K562 (cell line): ENCODE data around the gene RERE. TPM values are rescaled to one million over a fixed set of nuclear protein-coding genes. Genes with fewer than 3 reads are reported as not detected.

Experiments used
- ATAC-seq: fragments of 200-7000 bp; cut with Tn5 transposase; 3 replicates; pipeline ENCODE4 v1.9.1; 2020; ENCODE audit warnings: moderate library complexity
- BruUV-seq: library from RNA; stranded (reverse); fragments of 400-500 nt; replicated peaks from 2 replicates; lab custom pipeline; 2021; lab: Mats Ljungman, UMichigan
- CTCF ChIA-PET: fragments of 300-600 bp; formaldehyde crosslinking; extraction: SDS; loops from one replicate; lab custom pipeline; 2021; ENCODE audit warnings: low intra/inter-chr PET ratio; lab: Yijun Ruan, JAX
- POLR2A ChIA-PET: fragments of 300-600, 350-650 bp; sonication (Branson Sonifier 250); formaldehyde crosslinking; extraction: SDS; loops from one replicate; lab custom pipeline; 2021; ENCODE audit warnings: antibody characterized with exemption, inconsistent platforms; lab: Yijun Ruan, JAX
- DNase-seq, 4 experiments: peaks; one replicate each; pipeline versions ENCODE4 v3.0.0 to v3.0.0-alpha.2; 2011 to 2018; ENCODE audit warnings: low spot score in 3 of 4, mixed read lengths in 3 of 4; ENCODE audit errors: extremely low read depth in 1 of 4
- FAIRE-seq: peaks from 2 replicates; lab custom pipeline; 2011; peaks lifted over from hg19 to GRCh38; lab: Jason Lieb, UNC
- H2AFZ ChIP-seq: 2 replicates; pipeline ENCODE4 v1.6.0; 2011; ENCODE audit warnings: low read depth, low read length, control low read depth, inconsistent platforms
- H3K27ac ChIP-seq: fragments of 200-600 bp; 3 replicates; pipeline ENCODE4 v1.8.0; 2011; ENCODE audit warnings: low read depth, mild to moderate bottlenecking, control low read depth, inconsistent platforms, low read length, moderate library complexity, mixed read lengths; ENCODE audit errors: extremely low read depth
- H3K27me3 ChIP-seq, 2 experiments: fragments of 300-600 bp in 1 of 2; 2 replicates in 1 of 2; 3 replicates in 1 of 2; pipeline versions ENCODE4 v1.6.0 to v1.8.0; 2011; ENCODE audit warnings: inconsistent platforms in 2 of 2, low read length in 2 of 2, mild to moderate bottlenecking in 1 of 2, mixed read lengths in 1 of 2, moderate library complexity in 1 of 2; ENCODE audit not compliant: control insufficient read depth in 2 of 2, insufficient read depth in 2 of 2
- H3K36me3 ChIP-seq: fragments of 300-600 bp; 3 replicates; pipeline ENCODE4 v1.8.0; 2011; ENCODE audit warnings: mild to moderate bottlenecking, low read length, inconsistent platforms; ENCODE audit not compliant: control insufficient read depth, insufficient read depth
- H3K4me1 ChIP-seq, 2 experiments: fragments of 200-600 bp in 1 of 2; replicated peaks in 1 of 2; 2 replicates in 1 of 2; 3 replicates in 1 of 2; pipeline versions ENCODE4 v1.5.1 to v1.8.0; 2011; ENCODE audit warnings: inconsistent platforms in 2 of 2, low read length in 2 of 2, mild to moderate bottlenecking in 1 of 2, mixed read lengths in 1 of 2, moderate library complexity in 1 of 2; ENCODE audit not compliant: control insufficient read depth in 2 of 2, insufficient read depth in 2 of 2
- H3K4me2 ChIP-seq: 2 replicates; pipeline ENCODE4 v1.6.1; 2011; ENCODE audit warnings: low read length, control low read depth, inconsistent platforms, mixed read lengths; ENCODE audit not compliant: insufficient read depth
- H3K4me3 ChIP-seq: fragments of 200-600 bp; sonication (generic), shearing (Covaris generic); 2 replicates; pipeline ENCODE4 v1.5.1; 2016; ENCODE audit warnings: control low read depth, inconsistent platforms
- H3K79me2 ChIP-seq: fragments of 200-600 bp; 3 replicates; pipeline ENCODE4 v1.8.0; 2011; ENCODE audit warnings: low read length, inconsistent platforms; ENCODE audit not compliant: control insufficient read depth, insufficient read depth
- H3K9ac ChIP-seq, 2 experiments: 2 replicates each; pipeline versions ENCODE4 v1.6.0 to v1.6.1; 2011; ENCODE audit warnings: low read depth in 2 of 2, low read length in 2 of 2, control low read depth in 1 of 2, inconsistent platforms in 1 of 2, mild to moderate bottlenecking in 1 of 2, mixed read lengths in 1 of 2; ENCODE audit not compliant: insufficient read depth in 1 of 2
- H3K9me1 ChIP-seq: one replicate; pipeline ENCODE4 v1.6.0; 2011; ENCODE audit warnings: inconsistent platforms, mild to moderate bottlenecking, low read length, moderate library complexity; ENCODE audit not compliant: control insufficient read depth, insufficient read depth
- H3K9me3 ChIP-seq: replicated peaks from 2 replicates; pipeline ENCODE4 v1.5.1; 2011; ENCODE audit warnings: low read depth, low read length, inconsistent platforms; ENCODE audit not compliant: control insufficient read depth, insufficient read depth
- H4K20me1 ChIP-seq: replicated peaks from 2 replicates; pipeline ENCODE4 v1.6.1; 2011; ENCODE audit warnings: low read length, inconsistent platforms, mixed read lengths; ENCODE audit not compliant: control insufficient read depth, insufficient read depth
- BHLHE40 ChIP-seq: IDR thresholded peaks from 2 replicates; pipeline ENCODE4 v1.6.1; 2011; ENCODE audit warnings: low read length, improper control_type of control experiment
- CBFA2T3 ChIP-seq: fragments of 450-650 bp; IDR thresholded peaks from 2 replicates; pipeline ENCODE4 v1.6.1; 2017
- E4F1 ChIP-seq: fragments of 250-450 bp; sonication (Bioruptor Pico); IDR thresholded peaks from 2 replicates; pipeline ENCODE4 v1.5.0; 2021; ENCODE audit warnings: mild to moderate bottlenecking, borderline replicate concordance
- HDAC1 ChIP-seq, 2 experiments: fragments of 450-650 bp; IDR thresholded peaks; 2 replicates each; pipeline ENCODE4 v1.6.1; 2016 to 2017; ENCODE audit warnings: inconsistent platforms in 1 of 2, mild to moderate bottlenecking in 1 of 2, moderate library complexity in 1 of 2
- HDAC2 ChIP-seq: fragments of 450-650 bp; IDR thresholded peaks from 2 replicates; pipeline ENCODE4 v1.6.1; 2016; ENCODE audit warnings: mild to moderate bottlenecking
- HMGN3 ChIP-seq: IDR thresholded peaks from 2 replicates; pipeline ENCODE4 v1.6.1; 2011; ENCODE audit warnings: borderline replicate concordance, low read depth, mild to moderate bottlenecking, mixed read lengths, low read length; ENCODE audit not compliant: insufficient read length; ENCODE audit errors: extremely low read depth
- MAFF ChIP-seq: IDR thresholded peaks from 2 replicates; pipeline ENCODE4 v1.6.1; 2012; ENCODE audit warnings: low read length, improper control_type of control experiment
- MYNN ChIP-seq, 2 experiments: sonication (generic); formaldehyde crosslinking in 1 of 2; IDR thresholded peaks; 2 replicates each; pipeline versions ENCODE4 v1.5.0 to v1.6.1; 2016 to 2020; ENCODE audit warnings: antibody characterized with exemption in 1 of 2, missing genetic modification reagents in 1 of 2
- NONO ChIP-seq, 2 experiments: fragments of 200-400 bp in 1 of 2; fragments of 450-650 bp in 1 of 2; formaldehyde crosslinking in 1 of 2; IDR thresholded peaks; 2 replicates each; pipeline ENCODE4 v1.6.1; 2017; ENCODE audit warnings: low read depth in 2 of 2, mild to moderate bottlenecking in 2 of 2, moderate library complexity in 2 of 2, low read length in 1 of 2
- PTRF ChIP-seq: fragments of 450-650 bp; IDR thresholded peaks from 2 replicates; pipeline ENCODE4 v1.6.1; 2016; ENCODE audit warnings: mild to moderate bottlenecking, missing genetic modification characterization, missing compliant biosample characterization
- RFX7 ChIP-seq: fragments of 250-450 bp; sonication (Bioruptor Pico); IDR thresholded peaks from 2 replicates; pipeline ENCODE4 v1.5.1; 2021; ENCODE audit warnings: mild to moderate bottlenecking
- RNF2 ChIP-seq: sonication (generic); IDR thresholded peaks from 2 replicates; pipeline ENCODE4 v1.6.1; 2016
- SIX5 ChIP-seq, 2 experiments: IDR thresholded peaks; 2 replicates each; pipeline ENCODE4 v1.6.1; 2011; ENCODE audit warnings: low read length in 2 of 2, borderline replicate concordance in 1 of 2, low read depth in 1 of 2, mild to moderate bottlenecking in 1 of 2, moderate library complexity in 1 of 2; ENCODE audit not compliant: insufficient read depth in 1 of 2
- SLC30A9 ChIP-seq: fragments of 250-450 bp; sonication (Bioruptor Pico); IDR thresholded peaks from 2 replicates; pipeline ENCODE4 v1.8.0; 2022; ENCODE audit warnings: mild to moderate bottlenecking, moderate library complexity
- WGBS: fragments of 100-300 bp; shearing (Covaris generic); methylation state at CpG from one replicate; pipeline ENCODE4 v1.1.6; 2016; ENCODE audit warnings: low coverage, mixed read lengths; ENCODE audit not compliant: insufficient coverage; ENCODE audit errors: missing lambda C conversion rate; 5-methylcytosine and 5-hydroxymethylcytosine counted together
- in situ Hi-C: fragments of 300-500 bp; cut with MboI; formaldehyde crosslinking; loops from 4 replicates; pipeline ENCODE4 v1.15.0; 2018; ENCODE audit warnings: inconsistent platforms, mixed read lengths
- intact Hi-C: fragments of 100-400 bp; cut with micrococcal nuclease; formaldehyde crosslinking; loops from 2 replicates; pipeline ENCODE4 v1.14.2; 2022
- polyA plus RNA-seq, 8 experiments: library from polyadenylated mRNA; depleted of rRNA in 4 of 8; stranded (reverse) in 5 of 8; unstranded in 3 of 8; fragments of >200 nt; fragmentation: Nextera tagmentation in 2 of 8; fragmentation: Illumina TruSeq in 1 of 8; extraction: Ambion mirVana in 2 of 8; extraction: Trizol in 1 of 8; gene quantifications; 2 replicates each; pipeline versions ENCODE4 v1.2.1 to v1.2.3, GENCODE V29; 2011 to 2014; ENCODE audit warnings: inconsistent platforms in 1 of 8, missing spikeins in 1 of 8
- total RNA-seq, 7 experiments: library from RNA; depleted of rRNA in 6 of 7; stranded (reverse); fragments of >200 nt in 6 of 7; fragmentation: Illumina TruSeq in 2 of 7; extraction: Trizol in 2 of 7; gene quantifications; 2 replicates each; pipeline versions ENCODE4 v1.2.1 to v1.2.3, GENCODE V29; 2011 to 2021; ENCODE audit warnings: low replicate concordance in 1 of 7
- TF ChIP-seq, protein P1 (sequence below): IDR thresholded peaks from 3 replicates; pipeline ENCODE4 v1.6.1; 2011; ENCODE audit warnings: borderline replicate concordance, mild to moderate bottlenecking; ENCODE audit not compliant: insufficient read length, insufficient read depth
- TF ChIP-seq, protein P2 (sequence below): fragments of 450-650 bp; IDR thresholded peaks from 2 replicates; pipeline ENCODE4 v1.6.1; 2018; ENCODE audit not compliant: partially characterized antibody

Gene RERE
- total and polyA plus RNA-seq, 9 of the 15 experiments (the other 6 are each of a cell fraction or from before 2014, with no cell fraction given) = 3.0 to 51.5 (median 13.4) TPM

DNA sequence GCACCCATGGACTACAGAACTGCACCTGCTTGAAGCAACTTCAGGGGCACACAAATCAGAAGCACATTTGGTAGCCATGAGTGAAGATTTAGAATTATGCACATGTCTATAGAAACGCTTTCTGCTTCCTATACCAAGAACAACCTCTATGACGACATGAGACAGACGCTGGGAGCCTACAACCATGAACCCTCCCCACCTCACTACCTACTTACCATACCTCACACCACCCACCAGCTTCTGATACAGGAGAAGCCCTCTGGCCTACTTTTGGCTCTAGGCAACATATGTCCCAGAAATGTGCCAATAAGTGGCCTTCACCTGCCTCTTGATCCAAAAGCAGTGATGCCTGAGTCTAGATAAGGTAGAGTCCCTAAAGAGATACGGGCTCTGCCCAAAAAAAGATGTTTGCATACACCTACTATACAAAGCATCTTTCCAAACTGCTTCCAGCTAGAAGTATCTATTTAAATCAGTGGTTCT is 441.0 kb downstream of the RERE start:
- in situ Hi-C loops = no loop called here
- ChIA-PET CTCF (no interaction called here), POLR2A (interaction anchor here (1.1 kb wide), 1 partner anchor 14 kb away, joined by 3 read pairs; no protein-coding TSS in a partner anchor)
- H3K4me2 ChIP-seq = no peak overlapping the region
- peaks cover 13% of the 10 kb centered on the region; the same call in 2 of the 3 replicates for H3K36me3 ChIP-seq
- H3K9me1 ChIP-seq = no peaks in the 10 kb centered on the region
- H3K27me3 ChIP-seq = no peaks in the 10 kb centered on the region
- no peaks in the 10 kb centered on the region for H3K9me3 ChIP-seq
- H3K9ac ChIP-seq = no peak overlapping the region
- H3K4me3 ChIP-seq = no peak overlapping the region
- WGBS = 65% methylated on average over 4 of the region's 4 CpGs
- no TSS peak for BruUV-seq
- no peak for DNase-seq
- ATAC-seq = no peak
- no peak overlapping the region for H3K27ac ChIP-seq
- peak; percentile 35 for FAIRE-seq
- H2AFZ ChIP-seq = no peak overlapping the region
- H4K20me1 ChIP-seq = no peaks in the 10 kb centered on the region; the same call in 1 of the 2 replicates
- H3K79me2 ChIP-seq = peaks cover 2% of the 10 kb centered on the region; the same call in 1 of the 3 replicates
- intact Hi-C loops = loop anchor here (10.0 kb wide), 2 partner anchors 68 to 348 kb away; no protein-coding TSS in a partner anchor
- H3K4me1 ChIP-seq = no peaks in the 10 kb centered on the region
- no peak for TF ChIP-seq MYNN (IDR thresholded peaks at IDR 0.05)
- TF ChIP-seq MYNN (CRISPR knock-in tag; IDR thresholded peaks at IDR 0.05) = no peak
- TF ChIP-seq HDAC1 (IDR thresholded peaks at IDR 0.05) = no peak
- TF ChIP-seq PTRF (tag) = no peak
- TF ChIP-seq RFX7 (CRISPR knock-in tag) = no peak
- no peak for TF ChIP-seq BHLHE40
- no peak for TF ChIP-seq SIX5 (IDR thresholded peaks at IDR 0.05; ENCODE audit: borderline replicate concordance in 1 of 2, insufficient read depth in 1 of 2, low read depth in 1 of 2, low read length in 2 of 2)
- no peak for TF ChIP-seq NONO (IDR thresholded peaks at IDR 0.05; ENCODE audit: low read depth in 2 of 2, low read length in 1 of 2)
- TF ChIP-seq SLC30A9 = no peak
- TF ChIP-seq, protein P1, sequence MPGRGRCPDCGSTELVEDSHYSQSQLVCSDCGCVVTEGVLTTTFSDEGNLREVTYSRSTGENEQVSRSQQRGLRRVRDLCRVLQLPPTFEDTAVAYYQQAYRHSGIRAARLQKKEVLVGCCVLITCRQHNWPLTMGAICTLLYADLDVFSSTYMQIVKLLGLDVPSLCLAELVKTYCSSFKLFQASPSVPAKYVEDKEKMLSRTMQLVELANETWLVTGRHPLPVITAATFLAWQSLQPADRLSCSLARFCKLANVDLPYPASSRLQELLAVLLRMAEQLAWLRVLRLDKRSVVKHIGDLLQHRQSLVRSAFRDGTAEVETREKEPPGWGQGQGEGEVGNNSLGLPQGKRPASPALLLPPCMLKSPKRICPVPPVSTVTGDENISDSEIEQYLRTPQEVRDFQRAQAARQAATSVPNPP = no peak
- no peak for TF ChIP-seq MAFF
- TF ChIP-seq, protein P2, sequence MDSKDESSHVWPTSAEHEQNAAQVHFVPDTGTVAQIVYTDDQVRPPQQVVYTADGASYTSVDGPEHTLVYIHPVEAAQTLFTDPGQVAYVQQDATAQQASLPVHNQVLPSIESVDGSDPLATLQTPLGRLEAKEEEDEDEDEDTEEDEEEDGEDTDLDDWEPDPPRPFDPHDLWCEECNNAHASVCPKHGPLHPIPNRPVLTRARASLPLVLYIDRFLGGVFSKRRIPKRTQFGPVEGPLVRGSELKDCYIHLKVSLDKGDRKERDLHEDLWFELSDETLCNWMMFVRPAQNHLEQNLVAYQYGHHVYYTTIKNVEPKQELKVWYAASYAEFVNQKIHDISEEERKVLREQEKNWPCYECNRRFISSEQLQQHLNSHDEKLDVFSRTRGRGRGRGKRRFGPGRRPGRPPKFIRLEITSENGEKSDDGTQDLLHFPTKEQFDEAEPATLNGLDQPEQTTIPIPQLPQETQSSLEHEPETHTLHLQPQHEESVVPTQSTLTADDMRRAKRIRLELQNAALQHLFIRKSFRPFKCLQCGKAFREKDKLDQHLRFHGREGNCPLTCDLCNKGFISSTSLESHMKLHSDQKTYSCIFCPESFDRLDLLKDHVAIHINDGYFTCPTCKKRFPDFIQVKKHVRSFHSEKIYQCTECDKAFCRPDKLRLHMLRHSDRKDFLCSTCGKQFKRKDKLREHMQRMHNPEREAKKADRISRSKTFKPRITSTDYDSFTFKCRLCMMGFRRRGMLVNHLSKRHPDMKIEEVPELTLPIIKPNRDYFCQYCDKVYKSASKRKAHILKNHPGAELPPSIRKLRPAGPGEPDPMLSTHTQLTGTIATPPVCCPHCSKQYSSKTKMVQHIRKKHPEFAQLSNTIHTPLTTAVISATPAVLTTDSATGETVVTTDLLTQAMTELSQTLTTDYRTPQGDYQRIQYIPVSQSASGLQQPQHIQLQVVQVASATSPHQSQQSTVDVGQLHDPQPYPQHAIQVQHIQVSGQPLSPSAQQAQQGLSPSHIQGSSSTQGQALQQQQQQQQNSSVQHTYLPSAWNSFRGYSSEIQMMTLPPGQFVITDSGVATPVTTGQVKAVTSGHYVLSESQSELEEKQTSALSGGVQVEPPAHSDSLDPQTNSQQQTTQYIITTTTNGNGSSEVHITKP = no peak
- TF ChIP-seq E4F1 (CRISPR knock-in tag) = no peak
- TF ChIP-seq CBFA2T3 = no peak
- TF ChIP-seq RNF2 = no peak
- TF ChIP-seq HDAC2 = no peak
- no peak for TF ChIP-seq HMGN3
